HPDE6-E6E7 (cell line): ENCODE data around the gene HIVEP3.
"Not testable (repeated sequence)": the region's sequence is repeated elsewhere in the genome, so short reads cannot be mapped to it uniquely, and the experiment has no call there.

Experiments used
- DNase-seq: peaks from one replicate; pipeline ENCODE4 v3.0.0; 2011; ENCODE audit warnings: missing footprints; ENCODE audit errors: extremely low spot score

The HIVEP3 gene

GRCh38 chr1:41713141-41713540, 205.6 kb downstream of the HIVEP3 start:
- DNase-seq: no peak

GRCh38 chr1:41712695-41713094, 206.0 kb downstream of the HIVEP3 start:
- DNase-seq: no peak

DNA sequence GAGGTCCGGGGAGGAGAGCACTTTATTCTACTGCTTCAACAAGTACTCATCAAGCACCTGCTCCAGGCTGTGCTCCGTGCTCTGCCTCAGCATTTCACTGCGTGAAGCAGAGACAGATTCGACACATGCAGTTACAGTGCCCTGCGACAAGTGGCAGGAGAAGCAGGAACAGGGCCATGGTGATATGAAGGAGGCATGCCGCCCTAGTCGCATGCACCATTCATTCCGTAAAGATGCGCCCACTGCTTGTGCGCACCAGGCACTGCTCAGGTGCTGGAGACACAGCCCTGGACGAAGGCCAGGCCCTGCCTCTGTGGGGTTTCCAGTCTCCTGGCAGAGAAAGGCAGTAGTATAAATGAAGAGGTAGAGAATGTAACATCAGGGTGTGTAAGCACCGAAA, 206.6 kb downstream of the HIVEP3 start:
- no peak for DNase-seq

- DNase-seq: no peak
Measured at GRCh38 chr1:41711581-41711980, 207.1 kb downstream of the HIVEP3 start.

DNA sequence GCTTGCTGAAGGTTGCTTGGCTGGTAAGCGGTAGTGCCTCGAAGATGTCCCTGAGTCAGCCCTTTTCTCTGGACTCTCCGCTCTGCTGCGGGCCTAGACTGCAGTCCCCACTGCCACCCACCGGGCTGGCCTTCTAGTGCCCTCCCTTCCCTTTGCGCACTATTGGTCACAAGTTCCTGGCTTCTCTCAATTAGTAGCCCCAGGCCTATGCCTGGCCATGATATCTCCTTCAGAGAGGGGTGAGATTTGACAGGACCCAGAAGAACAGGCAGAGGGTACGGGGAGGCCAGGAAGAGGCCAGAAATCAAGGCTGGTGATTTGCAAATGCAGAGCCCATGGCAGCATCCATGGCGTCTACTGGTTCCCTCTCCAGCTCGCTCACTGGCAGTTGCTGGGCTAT, 207.7 kb downstream of the HIVEP3 start:
- DNase-seq: no peak

DNA sequence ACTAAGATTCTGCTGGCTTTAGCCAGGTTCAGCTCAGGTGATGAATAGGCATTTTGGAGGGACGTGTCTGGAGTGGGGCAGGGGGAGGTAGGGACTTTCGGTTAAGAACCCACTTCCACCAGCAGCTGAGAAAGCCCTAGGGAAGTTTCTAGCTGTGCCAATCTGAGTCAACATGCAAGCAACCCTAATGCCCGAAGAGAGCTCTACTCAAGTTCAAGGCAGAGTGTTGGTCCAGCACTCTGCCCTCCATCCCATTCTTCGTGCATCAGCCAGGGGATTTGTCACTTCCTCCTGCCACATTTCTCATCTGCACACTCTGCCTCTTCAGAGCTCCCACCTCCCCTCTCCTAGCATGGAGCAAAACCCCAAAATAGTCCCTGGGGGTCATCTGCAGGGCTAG, 208.8 kb downstream of the HIVEP3 start:
- DNase-seq: no peak

DNA sequence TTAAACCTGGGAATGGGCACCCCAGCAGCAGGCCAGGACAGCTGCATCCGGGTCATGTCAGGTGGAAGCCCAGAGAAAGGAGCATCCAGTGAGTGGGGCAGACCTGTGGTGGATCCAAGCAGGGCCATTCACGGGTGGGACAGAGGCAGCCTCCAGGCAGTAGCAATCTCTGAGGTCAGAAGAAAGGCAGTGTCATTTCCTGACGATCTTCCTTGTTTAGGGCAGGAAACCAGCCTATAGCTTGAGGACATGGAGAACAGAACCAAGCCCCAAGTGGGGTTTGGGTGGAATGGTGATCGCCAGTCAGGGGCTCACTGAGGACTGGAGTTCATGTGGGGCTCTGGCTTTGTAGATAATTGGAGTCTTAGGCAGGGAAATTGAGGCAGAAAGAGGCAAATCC, 209.4 kb downstream of the HIVEP3 start:
- no peak for DNase-seq

- DNase-seq: no peak
Measured at GRCh38 chr1:41708332-41708731, 210.4 kb downstream of the HIVEP3 start.

DNA sequence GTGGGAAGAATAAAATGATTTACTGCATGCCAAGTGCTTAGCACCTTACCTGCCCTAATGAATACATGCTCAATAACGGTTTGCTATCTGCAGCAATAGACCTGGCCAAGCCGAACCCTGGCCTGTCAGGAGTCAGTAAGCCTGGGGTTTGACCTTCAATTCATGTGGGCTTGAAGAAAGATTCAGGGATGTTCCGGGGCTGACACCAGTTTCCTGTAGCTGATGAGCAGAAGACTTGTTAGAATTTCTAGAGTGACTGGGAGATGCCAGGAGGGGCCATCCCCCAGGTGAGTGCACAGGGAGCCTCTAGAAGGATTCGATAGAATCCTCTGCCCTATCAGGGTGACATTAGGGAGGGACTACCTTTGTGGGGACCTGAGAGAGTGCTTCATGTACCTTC, 210.9 kb downstream of the HIVEP3 start:
- DNase-seq: no peak

DNA sequence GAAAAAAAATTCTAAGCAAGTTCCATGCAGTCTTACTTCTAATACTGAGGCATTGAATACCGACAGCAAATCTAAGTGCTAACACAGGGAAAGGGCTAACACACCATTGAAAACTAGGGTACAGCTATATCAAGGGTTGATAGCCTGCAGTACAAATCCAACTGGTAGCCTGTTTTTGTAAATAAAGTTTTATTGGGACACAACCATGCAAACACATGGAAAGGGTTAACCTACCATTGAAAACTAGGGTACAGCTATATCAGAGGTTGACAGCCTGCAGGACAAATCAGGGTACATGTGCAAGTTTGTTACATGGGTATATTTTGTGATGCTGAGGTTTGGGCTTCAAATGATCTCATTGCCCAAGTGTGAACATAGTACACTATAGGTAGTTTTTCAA, 212.9 kb downstream of the HIVEP3 start:
- DNase-seq: no peak

DNA sequence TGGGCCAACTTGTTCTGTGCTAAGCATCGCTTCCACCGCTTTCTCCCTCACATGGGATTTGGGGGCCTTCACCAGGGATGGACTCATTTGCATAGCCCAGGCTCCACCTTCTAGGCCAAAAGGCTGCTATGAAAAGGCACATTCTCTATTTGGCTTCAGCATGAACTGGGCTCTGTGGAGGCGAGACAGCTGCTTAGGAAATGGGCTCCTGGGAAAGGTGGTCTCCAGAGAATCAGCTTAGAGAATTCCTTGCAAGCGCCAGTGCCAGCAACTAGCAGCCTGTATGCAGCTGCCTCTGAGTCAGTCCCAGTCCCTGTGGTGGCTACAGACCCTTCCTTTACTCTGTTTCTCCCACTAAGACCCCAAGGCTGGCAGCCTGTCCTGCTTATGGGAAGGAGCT, 214.5 kb downstream of the HIVEP3 start:
- no peak for DNase-seq

- DNase-seq: no peak
Measured at GRCh38 chr1:41702771-41703170, 216.0 kb downstream of the HIVEP3 start.

DNA sequence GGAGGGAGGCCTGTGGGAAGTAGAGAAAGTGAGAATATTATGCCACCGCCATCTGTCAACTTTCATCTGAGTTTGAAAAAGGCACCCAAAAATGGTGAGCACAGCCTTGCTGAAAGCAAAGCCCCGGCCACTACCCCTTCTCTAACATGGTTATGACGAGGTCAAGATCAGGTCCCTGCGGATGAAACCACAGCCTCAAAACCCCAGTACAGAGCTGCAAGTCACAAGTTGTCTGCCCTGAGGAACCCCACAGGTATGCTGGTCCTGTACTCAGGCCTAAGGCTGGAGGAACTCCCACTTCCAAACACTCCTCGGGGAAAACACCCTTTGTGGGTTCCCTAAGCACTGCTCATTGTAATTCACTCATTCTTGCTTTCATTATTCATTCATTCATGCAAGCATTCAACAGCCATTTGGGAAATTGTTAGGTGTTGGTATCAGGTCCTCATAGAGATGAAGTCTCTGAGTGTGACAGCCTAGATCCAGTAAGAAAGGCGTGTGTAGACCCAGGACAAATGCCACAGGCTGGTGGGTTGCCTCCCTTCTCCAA, 217.7 kb downstream of the HIVEP3 start:
- DNase-seq: no peak

GRCh38 chr1:41700581-41700980, 218.1 kb downstream of the HIVEP3 start:
- DNase-seq: no peak

DNA sequence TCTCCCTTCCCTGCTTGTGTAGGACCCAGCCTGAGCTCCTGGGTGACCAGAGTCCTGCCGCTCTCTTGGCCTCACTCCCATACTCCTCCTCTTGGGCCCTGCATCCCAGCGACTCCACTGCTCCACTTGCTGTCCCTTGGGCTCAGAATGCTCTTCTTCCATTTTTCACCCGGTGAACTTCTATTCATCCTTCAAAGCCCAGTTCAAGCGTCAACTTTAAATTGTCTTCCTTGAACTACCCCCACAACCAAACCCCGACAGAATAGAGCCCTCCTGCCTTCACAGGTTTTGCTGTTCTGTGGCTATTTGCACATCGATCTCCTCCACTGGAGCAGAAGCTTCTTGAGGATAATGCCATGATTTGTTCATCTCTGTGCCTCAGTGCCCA, 218.9 kb downstream of the HIVEP3 start:
- DNase-seq: no peak

DNA sequence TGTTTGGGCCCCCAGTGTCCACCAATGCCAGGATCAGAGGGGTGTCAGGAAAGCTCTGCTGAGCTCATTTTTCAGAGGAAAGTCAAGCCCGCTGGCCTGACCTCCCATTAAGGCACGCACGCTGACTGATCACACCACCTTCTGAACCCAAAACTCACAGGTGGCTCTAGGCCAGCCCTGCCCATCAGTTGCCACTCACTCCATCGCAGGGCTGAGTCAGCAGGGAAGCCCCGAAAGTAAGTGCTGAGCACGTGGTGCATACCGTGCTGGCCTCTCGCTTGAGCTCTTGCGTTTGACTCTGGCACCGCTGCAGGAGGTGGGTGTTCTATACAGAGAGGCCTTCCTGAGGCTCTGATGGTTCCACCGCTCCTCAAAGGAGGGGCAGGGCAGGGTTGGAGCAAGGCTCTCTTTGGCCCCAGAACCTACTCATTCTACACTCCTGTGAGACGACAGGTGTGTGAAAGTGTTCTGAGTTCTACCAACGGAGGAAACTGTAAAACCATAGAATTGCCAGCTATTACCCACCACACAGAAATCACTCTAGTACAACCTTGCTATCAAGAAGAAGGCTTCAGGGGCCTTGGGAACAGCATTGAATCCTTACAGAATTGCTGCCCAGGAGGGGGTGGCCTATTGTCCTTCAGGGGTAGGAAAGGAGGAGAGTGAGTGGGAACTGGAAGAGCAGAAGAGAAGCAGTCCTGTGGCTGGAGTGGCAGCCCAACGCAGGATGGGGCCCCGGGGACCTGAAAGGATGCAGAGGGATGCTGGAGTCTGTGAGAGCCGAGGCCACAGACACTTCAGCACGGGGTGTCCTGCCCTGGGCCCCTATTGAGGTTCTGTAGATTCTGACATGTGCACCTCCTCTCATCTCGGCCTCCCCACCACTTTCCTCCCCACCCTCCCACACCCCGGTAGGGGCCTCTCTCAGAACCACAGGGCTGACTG, 219.5 kb downstream of the HIVEP3 start:
- no peak for DNase-seq

DNA sequence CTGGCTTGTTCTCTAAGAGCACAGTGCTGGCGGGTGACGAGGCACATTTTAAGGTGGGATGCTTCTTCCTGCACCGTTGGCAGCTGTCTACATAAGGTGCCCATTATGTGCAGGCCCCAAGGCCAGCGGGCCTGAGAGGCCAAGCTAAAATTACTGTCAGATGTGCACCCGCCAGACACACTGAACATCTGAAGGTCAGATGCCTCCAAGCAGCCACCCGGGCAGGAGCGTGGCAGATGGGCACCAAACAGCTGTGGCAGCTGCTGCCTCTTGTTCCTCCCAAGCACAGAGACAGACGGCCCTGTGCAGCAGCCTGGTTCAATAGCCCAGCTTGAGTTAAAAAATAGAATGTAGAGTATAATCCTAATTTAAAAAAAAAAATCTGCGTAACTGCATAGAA, 222.3 kb downstream of the HIVEP3 start:
- DNase-seq: no peak

- DNase-seq: no peak
Measured at GRCh38 chr1:41695118-41695745, 223.5 kb downstream of the HIVEP3 start.

- not testable (repeated sequence) for DNase-seq
Measured at GRCh38 chr1:41691966-41692365, 226.8 kb downstream of the HIVEP3 start.

DNA sequence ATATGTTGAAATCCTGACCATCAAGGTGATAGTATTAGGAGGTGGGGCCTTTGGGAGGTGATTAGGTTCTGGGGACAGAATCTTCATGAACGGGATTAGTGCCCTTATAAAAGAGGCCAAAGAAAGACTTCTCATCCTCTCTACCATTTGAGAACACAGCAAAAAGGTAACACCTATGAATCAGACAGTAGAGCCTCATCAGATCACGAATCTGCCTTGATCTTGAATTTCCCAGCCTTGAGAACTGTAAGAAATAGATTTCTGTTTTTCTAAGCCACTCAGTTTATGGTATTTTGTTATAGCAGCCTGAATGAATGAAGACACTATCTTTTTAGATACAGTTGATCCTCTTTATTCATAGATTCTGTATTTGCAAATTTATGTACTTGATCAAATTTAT, 227.3 kb downstream of the HIVEP3 start:
- no peak for DNase-seq

- no peak for DNase-seq
Measured at GRCh38 chr1:41690331-41690730, 228.4 kb downstream of the HIVEP3 start.

DNA sequence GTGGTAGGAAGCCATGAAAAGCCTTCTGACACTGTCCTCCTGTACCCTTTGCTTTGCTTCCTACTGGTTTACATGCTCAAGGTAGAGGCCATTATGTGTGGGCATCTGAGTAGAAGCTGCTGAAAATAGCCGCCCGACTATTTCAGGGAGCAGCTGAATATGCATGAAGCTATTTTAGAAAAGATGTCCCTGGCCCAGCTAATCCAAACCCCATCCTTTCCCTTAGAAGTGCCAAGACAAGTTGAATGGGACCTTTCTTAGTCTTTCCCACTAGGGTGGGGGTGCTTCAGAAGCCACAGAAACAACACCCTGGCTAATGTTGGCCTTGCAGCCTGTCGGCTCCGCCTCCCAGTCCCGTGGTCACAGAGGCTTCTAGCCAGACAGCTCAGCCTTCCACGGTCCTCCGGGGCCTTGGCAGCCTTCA, 229.2 kb downstream of the HIVEP3 start:
- no peak for DNase-seq

DNA sequence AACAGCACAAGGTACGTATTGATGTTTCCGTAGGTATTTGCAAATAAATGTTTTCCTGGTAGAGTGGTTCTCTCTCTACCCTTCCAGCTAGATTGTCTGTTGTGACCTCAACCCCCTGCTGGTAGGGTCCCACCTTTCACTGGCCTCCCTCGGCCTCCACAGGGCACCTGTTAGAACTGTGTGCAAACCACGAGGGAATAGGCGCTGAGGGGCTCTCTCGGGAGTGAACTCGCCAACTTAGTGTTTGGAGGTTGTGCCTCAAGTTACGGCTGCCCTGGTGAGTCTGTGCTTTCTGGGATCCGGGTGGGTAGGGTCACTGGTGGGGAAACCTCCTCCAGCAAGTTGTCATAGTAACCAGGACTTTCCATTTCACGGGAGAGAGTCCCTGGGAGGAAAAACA, 229.6 kb downstream of the HIVEP3 start:
- DNase-seq: no peak
